HG02970 (cell line): Measurements from ENCODE around the gene ZC3H12D.
A peak's percentile ranks its signal among the peaks of the same experiment; 100 is the strongest.
"Not testable (repeated sequence)": the region's sequence is repeated elsewhere in the genome, so short reads cannot be mapped to it uniquely, and the experiment has no call there.

Source experiments
- ATAC-seq: cut with Tn5 transposase; IDR thresholded peaks from one replicate; pipeline ENCODE4 v1.9.1; 2021; ENCODE audit warnings: mild to moderate bottlenecking, moderate library complexity, moderate number of reproducible peaks; ENCODE audit not compliant: unreplicated experiment, low FRiP score

The ZC3H12D gene

DNA sequence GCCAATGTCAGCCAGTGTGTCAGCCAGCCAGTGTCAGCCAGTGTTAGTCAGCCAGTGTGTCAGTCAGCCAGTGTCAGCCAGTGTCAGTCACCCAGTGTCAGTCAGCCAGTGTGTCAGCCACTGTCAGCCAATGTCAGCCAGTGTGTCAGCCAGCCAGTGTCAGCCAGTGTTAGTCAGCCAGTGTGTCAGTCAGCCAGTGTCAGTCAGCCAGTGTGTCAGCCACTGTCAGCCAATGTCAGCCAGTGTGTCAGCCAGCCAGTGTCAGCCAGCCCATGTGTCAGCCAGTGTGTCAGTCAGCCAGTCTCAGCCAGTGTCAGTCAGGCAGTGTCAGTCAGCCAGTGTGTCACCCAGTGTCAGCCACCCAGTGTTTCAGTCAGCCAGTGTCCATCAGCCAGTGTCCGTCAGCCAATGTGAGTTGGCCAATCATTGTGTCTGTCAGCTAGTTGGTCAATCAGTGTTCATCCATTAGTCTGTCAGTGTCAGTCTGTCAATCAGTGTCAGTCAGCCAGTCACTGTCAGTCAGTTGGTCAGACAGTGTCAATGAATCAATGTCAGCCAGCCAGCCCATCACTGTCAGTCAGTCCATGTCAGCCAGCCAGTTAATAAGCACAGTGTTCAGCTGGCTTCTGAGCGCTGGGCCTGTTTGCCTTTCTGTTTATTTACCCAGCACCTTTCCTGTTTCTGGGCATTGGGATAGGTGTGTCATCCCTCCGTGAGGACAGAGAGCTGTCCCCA, 40.3 kb downstream of the ZC3H12D start:
- ATAC-seq: not testable (repeated sequence)

GRCh38 chr6:149443411-149444181, 41.2 kb downstream of the ZC3H12D start:
- no peak for ATAC-seq

DNA sequence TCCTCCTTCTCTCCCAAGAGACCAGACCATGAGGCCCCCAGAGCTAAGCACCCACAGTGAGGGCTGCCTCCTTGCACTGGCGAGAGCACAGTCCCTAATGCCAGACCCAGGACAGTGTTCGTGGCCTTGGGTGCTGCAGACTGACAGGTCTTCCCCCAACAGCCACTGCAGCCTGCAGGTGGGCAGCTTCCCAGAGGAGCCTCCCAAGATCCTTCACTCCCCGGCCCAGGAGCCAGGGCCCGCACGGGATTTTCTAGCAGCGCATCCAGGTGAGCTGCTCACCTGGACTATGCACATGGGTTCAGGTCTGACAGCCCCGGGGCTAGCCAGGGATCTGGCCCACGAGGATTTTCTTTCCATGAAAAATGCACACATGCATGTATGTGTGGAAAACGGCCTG, 43.1 kb downstream of the ZC3H12D start:
- no peak for ATAC-seq

DNA sequence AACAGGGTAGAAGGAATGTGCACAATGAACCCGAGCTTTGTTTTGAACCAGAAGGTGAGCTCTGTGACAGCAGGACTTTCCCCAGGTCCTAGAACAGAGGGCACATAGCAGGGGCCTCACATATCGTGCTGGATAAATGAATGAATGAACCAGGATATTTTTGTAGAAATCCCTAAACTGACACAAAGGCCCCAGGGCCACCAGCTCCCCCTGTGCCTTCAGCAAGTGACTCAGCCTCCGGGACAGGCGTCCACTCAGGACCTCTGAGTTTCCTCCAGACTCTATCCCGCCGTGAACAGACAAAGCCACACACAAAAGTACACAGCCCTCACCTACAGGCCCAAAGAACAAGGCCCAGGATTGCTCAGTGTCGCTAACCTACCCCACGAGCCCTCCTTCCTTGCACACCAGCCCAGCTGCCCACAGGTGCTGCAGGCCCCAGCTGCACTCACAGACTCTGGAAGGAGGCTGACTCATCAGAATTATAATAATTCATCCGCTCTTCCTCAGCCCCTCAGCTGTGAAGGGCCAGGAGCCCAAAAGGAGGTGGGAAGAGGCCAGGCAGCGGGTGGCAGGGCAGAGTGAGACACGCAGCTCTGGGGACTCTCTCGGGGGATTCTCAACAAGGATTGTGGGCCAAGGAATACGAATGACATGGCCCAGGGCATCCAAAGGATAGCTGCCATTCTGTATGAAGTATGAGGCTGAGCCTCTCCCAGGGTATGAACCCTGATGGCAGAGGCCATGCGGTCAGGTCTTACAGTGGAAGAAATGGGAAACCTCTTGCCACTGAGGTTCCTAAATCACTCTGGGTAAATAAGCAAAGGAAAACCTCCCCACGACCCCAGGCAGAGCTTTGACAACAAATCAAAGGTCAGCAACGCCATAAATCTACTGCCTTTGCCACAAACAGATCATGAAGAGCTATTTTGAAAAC, 43.8 kb downstream of the ZC3H12D start:
- no peak for ATAC-seq

GRCh38 chr6:149439626-149440025, 45.2 kb downstream of the ZC3H12D start:
- ATAC-seq: no peak

DNA sequence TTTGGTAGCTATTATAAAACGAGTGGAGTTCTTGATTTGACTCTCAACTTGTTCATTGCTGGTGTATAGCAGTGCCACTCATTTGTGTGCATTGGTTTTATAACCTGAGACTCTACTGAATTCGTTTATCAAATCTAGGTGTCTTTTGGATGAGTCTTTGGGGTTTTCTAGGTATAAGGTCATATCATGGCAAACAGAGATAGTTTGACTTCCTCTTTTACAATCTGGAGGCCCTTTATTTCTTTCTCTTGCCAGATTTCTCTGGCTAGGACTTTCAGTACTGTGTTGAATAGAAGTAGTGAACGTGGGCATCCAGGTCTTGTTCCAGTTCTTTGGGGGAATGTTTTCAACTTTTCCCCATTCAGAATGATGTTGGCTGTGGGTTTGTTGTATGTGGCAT, 46.0 kb downstream of the ZC3H12D start:
- ATAC-seq: no peak

GRCh38 chr6:149437212-149437611, 47.6 kb downstream of the ZC3H12D start:
- no peak for ATAC-seq

GRCh38 chr6:149436647-149437046, 48.2 kb downstream of the ZC3H12D start:
- no peak for ATAC-seq

GRCh38 chr6:149435919-149436586, 48.8 kb downstream of the ZC3H12D start:
- ATAC-seq: no peak

DNA sequence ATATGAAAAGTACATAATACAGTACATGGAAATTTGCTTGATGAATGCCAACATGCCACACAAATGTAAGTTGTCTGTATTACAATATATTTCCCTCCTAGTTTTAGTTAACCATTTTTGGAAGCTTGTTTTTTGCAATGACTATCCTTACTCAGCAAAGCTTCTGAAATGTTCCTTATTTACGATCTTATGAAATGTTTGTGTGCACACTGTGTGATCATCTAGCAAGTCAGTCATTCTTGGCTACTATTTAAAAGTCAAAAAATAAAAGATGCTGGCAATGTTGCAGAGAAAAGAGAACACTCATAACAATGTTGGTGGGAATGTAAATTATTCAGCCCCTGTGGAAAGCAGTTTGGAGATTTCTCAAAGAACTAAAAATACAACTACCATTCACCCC, 50.9 kb downstream of the ZC3H12D start:
- no peak for ATAC-seq

GRCh38 chr6:149433405-149433804, 51.4 kb downstream of the ZC3H12D start:
- ATAC-seq: no peak

GRCh38 chr6:149431905-149432775, 52.7 kb downstream of the ZC3H12D start:
- ATAC-seq: peak; percentile 61

DNA sequence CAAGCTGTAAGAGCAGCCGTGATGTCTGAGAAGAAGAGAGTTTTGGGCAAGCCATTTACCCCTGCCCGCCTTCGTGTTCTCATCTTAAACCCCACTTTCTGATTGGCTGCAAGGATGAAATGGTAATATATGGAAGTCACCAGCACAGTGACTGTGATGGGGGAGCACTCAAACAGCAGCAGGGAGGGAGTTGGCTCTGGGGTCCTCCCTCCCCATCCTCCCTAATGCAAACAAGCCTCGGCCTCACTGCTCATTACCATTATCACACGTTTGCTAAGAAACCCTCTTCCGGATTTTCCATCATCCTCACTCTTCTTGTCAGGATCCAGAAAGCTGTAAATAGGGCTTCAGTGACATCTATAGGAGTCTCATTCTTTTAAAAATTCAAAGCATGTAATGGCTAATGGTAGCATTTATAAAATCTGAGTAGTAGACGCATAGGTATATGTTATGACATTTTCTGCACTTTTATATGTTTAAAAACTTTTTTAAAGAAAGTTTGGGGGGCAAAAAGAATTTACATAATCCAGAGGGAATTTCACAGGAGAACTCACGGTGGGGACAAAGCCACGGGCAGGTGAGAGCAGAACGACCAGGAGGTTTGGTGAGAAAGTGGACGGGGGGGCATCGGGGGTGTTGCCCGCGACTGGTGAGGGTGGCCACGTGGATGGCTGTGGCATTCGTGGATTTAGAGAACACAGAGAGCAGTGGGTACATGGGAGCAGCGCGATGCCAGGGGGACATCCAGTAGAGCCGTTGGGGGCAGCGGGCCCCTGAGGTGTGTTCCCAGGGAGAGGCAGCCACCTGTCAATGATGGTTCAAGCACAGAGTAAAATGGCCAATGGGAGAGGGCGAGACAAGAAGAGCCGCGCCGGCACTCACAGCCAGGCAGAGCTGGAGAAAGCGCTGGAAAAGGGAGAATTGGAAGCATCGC, 55.1 kb downstream of the ZC3H12D start:
- no peak for ATAC-seq

- ATAC-seq: no peak
Measured at GRCh38 chr6:149428606-149429005, 56.2 kb downstream of the ZC3H12D start.

- ATAC-seq: no peak
Measured at GRCh38 chr6:149425754-149426153, 59.1 kb downstream of the ZC3H12D start.

DNA sequence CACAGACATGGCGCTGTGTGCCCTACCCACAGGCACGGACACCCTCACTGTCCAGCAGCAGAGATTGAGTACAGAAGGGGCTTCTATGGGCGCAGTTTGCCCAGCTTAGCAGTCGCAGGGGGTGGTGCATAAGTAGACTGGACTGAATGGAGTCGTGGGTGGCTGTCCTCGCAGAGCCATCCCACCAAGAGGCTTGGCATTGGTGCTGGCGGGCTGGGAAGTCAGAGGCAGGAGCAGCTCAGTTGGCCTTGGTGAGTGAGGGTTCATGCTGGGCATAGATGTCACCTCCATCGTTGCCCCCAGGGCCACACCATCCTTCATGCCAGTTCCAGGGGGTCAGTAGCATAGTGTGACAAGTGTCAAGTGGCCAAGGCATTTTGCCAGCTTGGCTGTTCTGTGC, 59.6 kb downstream of the ZC3H12D start:
- ATAC-seq: no peak

- ATAC-seq: no peak
Measured at GRCh38 chr6:149423964-149424440, 60.8 kb downstream of the ZC3H12D start.

DNA sequence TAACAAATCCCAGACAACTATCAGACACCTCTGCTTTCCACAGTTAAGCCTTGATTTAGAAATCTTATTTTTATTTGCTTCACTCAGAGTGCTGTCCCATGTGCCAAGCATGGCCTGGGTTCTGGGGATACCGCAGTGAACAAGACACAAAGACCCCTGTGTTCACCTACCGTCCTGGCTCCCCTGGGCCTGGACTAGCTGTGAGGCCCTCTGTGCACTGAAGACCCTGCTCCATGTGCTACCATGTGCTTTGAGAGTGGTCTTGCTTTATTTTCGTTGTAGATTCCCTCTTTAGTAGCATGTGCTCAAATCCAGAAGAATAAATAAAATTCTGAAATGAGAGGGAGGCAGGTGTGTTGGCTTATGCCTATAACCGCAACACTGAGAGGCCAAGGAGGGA, 62.2 kb downstream of the ZC3H12D start:
- ATAC-seq: no peak
